Stimulated activated CD8-positive, alpha-beta memory T cell treated with anti-CD3 and anti-CD28 coated beads, Interleukin-4, amount 100 ng/mL, for 24 hours (primary cell): ENCODE measurements around the gene CPSF4.
"Not testable (repeated sequence)": the region's sequence is repeated elsewhere in the genome, so short reads cannot be mapped to it uniquely, and the experiment has no call there.

Experiments used
- DNase-seq: peaks from one replicate; pipeline ENCODE4 v3.0.0-alpha.2; 2020; ENCODE audit warnings: low read depth

CPSF4 gene

DNA sequence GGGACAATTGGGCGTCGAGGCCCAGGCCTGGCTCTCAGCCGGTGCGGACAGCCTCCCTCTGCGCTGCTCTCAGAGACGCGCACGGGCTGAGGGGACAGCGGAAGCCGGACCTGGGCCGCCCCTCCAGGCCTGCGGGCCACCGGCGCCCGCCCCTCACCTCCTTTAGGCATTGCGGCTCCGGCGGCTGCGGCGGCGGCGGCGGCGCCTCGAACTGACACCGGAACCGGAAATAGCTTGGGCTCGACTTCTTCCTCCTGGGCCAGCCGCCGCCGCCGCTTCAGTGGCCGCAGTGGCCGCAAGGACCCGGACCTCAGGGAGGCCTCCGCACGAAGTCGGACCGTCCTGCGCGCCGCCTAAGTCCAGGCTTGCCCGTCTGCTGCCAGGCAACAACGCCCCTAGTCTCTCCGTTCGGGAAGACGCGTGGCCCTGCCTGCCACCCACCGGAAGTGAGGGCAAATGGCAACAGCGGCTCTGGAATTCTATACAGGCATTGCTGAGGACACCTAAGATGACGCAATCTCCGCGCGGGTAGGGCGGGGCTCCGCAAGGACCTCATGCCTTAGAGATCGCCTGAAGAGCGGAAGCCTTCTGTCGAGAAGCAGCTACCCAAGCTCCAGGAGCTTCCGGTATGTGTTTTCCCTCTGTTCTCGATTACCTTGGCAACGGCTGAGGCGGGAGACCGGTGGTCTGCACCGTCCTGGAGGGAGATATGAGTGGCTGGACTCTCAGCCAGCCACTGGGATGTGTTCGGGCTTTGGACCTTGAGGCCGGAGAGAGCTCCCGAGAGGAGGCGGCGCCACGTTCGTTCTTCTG, 30.2 kb upstream of the CPSF4 start, which contains the start of the genes BUD31 and PDAP1:
Gene BUD31 (plus strand): TSS at position 591 of the 813 bp plus-strand sequence. CDS start 2,124 bp downstream, outside the sequence.
Gene PDAP1 (minus strand): TSS at position 219 of the 813 bp plus-strand sequence. CDS start 49 bp downstream, at position 170.
- peak; percentile 83 for DNase-seq

DNA sequence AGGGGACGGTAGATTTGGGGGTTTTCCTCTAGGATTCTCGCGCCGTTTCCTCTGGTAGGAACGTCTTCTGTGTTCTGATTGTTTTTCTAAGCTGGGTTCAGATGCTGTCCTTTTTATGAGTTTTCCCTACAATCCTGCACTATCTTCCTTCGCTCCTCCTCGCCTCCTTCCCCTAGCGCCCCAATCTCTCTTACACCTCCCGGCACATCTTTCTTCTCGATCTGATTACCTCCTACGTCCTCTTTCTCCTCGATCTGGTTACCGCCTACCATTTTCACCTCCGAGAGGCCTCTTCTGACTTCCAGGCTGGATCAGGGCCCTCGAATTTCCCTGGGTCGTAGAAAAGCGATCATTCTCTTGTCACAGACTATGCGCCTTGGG, 29.6 kb upstream of the CPSF4 start:
- DNase-seq = no peak

- no peak for DNase-seq
These were observed 28.9 kb upstream of the CPSF4 start for GRCh38 chr7:99409806-99410205.

GRCh38 chr7:99410635-99411034, 28.1 kb upstream of the CPSF4 start:
- DNase-seq = no peak

DNA sequence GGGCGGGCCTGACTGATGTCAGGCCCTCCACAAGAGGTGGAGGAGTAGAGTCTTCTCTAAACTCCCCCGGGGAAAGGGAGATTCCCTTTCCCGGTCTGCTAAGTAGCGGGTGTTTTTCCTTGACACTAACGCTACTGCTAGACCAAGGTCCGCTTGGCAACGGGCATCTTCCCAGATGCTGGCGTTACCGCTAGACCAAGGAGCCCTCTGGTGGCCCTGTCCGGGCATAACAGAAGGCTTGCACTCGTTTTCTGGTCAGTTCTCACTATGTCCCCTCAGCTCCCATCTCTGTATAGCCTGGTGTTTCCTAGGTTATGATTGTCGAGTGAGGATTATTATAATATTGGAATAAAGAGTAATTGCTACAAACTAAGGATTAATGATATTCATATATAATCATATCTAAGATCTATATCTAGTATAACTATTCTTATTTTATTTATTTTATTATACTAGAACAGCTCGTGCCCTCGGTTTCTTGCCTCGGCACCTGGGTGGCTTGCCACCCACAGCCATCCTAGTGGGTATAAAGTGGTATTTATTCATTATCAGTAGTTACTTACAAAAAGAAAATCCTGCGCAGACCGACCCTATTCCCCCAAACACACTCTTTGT, 23.1 kb upstream of the CPSF4 start:
- DNase-seq = not testable (repeated sequence)

GRCh38 chr7:99418260-99418659, 20.5 kb upstream of the CPSF4 start:
- DNase-seq = no peak

DNA sequence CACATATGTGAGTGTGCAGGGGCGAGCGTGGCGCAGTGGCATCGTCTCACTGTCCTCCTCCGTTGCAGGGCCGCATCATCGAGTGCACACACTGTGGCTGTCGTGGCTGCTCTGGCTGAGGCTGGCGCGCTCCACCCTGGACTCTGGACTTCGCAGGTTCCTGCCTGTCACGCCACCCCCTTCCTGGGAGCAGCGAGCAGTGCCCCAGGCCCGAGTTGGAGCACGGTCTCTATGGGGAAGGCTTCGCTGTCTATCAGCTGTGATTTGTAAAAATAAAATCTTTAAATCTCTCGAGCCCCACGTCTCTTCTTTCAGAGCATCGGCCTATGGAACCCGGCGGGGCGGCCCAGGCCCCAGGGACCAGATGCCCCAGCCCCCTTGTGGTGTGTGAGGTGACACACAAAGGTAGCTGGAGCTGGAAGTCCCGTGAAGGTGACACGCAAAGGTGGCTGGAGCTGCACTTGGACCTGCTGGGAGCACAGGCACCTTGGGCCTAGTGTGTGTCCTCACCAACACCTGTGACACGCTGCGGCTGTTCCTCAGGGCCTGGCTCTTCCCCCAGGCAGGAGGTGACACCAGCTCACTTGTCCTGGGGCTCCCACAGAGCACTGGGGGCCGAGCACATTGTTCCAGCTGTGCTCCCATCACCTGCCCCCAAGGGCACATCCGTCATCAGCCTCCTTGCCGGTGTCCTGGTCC, 19.3 kb upstream of the CPSF4 start:
- no peak for DNase-seq

- DNase-seq = no peak
These were observed 18.5 kb upstream of the CPSF4 start for GRCh38 chr7:99420213-99420612.

DNA sequence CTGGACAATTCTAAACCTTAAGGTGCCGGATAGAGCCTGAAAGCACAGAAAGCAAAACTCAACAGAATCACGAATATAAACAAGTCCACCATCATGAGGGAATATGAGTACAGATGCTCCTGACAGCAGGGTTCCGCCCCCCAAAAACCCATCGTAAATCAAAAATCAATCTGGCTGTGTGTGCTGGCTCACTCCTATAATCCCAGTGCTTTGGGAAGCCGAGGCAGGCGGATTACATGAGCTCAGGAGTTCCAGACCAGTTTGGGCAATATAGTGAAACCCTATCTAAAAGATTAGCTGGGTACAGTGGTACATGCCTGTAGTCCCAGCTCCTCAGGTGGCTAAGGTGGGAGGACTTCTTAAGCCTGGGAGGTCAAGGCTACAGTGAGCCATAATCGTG, 17.8 kb upstream of the CPSF4 start:
- DNase-seq = no peak

DNA sequence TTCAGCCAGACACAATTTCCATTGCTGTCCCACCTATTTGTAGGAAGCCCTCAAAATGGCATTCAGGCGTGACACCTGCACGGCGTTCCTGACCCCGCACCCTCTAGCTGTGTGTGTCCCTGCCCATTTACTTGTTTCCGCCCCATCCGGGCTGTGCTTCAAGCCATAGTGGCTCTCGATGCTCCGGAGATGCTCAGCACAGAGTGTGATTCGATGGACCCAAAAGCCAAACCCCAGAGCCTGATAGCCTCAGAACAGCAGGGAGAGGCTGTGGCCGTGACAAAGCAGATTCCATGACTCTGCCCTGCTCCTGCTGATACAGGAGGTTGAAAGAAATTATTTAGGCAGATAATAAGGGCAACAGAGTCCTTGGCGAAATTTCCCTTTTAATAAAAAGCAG, 16.6 kb upstream of the CPSF4 start:
- no peak for DNase-seq

- DNase-seq = no peak
These were observed 16.1 kb upstream of the CPSF4 start for GRCh38 chr7:99422625-99423024.

GRCh38 chr7:99424932-99425730, 13.6 kb upstream of the CPSF4 start:
- DNase-seq = no peak

GRCh38 chr7:99428972-99429566, 9.7 kb upstream of the CPSF4 start:
- DNase-seq = no peak

- DNase-seq = no peak
These were observed 9.0 kb upstream of the CPSF4 start for GRCh38 chr7:99429756-99430155.

DNA sequence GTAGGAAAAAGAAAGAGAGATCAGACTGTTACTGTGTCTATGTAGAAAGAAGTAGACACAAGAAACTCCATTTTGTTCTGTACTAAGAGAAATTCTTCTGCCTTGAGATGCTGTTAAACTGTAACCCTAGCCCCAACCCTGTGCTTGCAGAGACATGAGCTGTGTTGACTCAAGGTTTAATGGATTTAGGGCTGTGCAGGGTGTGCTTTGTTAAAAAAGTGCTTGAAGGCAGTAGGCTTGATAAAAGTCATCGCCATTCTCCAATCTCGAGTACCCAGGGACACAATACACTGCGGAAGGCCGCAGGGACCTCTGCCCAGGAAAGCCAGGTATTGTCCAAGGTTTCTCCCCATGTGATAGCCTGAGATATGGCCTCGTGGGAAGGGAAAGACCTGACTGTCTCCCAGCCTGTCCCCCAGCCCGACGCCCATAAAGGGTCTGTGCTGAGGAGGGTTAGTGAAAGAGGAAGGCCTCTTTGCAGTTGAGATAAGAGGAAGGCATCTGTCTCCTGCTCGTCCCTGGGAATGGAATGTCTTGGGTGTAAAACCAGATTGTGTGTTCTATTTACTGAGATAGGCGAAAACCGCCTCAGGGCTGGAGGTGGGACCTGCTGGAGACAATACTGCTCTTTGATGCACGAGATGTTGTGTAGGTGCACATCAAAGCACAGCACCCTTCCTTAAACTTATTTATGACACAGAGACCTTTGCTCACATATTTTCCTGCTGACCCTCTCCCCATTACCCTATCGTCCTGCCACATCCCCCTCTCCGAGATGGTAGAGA, 6.8 kb upstream of the CPSF4 start:
- not testable (repeated sequence) for DNase-seq

- no peak for DNase-seq
These were observed 5.6 kb upstream of the CPSF4 start for GRCh38 chr7:99433158-99433557.

- no peak for DNase-seq
These were observed 684 bp upstream of the CPSF4 start for GRCh38 chr7:99437946-99438572.

- no peak for DNase-seq
These were observed 1.5 kb downstream of the CPSF4 start for GRCh38 chr7:99440195-99440594.

- no peak for DNase-seq
These were observed 7.4 kb downstream of the CPSF4 start for GRCh38 chr7:99446096-99446495.

- DNase-seq = no peak
These were observed 9.2 kb downstream of the CPSF4 start for GRCh38 chr7:99447943-99448342.
